ENCODE results near the gene ZNHIT2. TPM values are rescaled to one million over a fixed set of nuclear protein-coding genes. Genes with fewer than 3 reads are reported as not detected.

The ZNHIT2 gene
- total and polyA plus RNA-seq, 2 of the 13 experiments (the other 11 are each of a cell fraction or from before 2014, with no cell fraction given), result 1.1 to 6.5 TPM

- H3K79me2 ChIP-seq (ENCODE audit: insufficient read depth, low read length), result peaks cover 41% of the 10 kb centered on the region
- H3K9me3 ChIP-seq (ENCODE audit: low read length), result no peaks in the 10 kb centered on the region
- ChIA-PET CTCF (ENCODE audit: low intra/inter-chr PET ratio, low total read pairs) (no interaction called here), POLR2A (interaction anchor here (4.7 kb wide), 1 partner anchor 10 kb away, joined by 105 read pairs; the partner anchor contains the start of gene SYVN1)
- no peak overlapping the region for H3K4me3 ChIP-seq (replicated peaks in 1 of 3; ENCODE audit: insufficient read depth in 1 of 3, low read depth in 2 of 3, low read length in 3 of 3)
- peaks cover 29% of the 10 kb centered on the region for H3K4me1 ChIP-seq (ENCODE audit: insufficient read depth, low read length)
- FAIRE-seq (no peak), DNase-seq (ENCODE audit: low spot score) (no peak), ATAC-seq (no peak)
- no peaks in the 10 kb centered on the region for H4K20me1 ChIP-seq (ENCODE audit: insufficient read depth, low read length)
- no peak overlapping the region for H3K9ac ChIP-seq (ENCODE audit: insufficient read depth, low read depth, low read length)
- intact Hi-C loops (cut with micrococcal nuclease; ENCODE audit: unreplicated experiment), result no loop called here
- no peak overlapping the region for H3K27ac ChIP-seq (ENCODE audit: extremely low read length, insufficient read depth, low read length)
- BruUV-seq (replicated peaks), result no TSS peak
- 98% methylated on average over 12 of the region's 12 CpGs for WGBS (ENCODE audit: low lambda C conversion rate)
- peaks cover 37 to 59% of the 10 kb centered on the region in 2 experiments for H3K36me3 ChIP-seq (replicated peaks in 1 of 2; ENCODE audit: control insufficient read depth in 1 of 2, insufficient read depth in 2 of 2, low read length in 2 of 2)
- H3K4me2 ChIP-seq (ENCODE audit: low read depth, low read length), result no peak overlapping the region
- H2AFZ ChIP-seq (ENCODE audit: low read length), result no peak overlapping the region
- in situ Hi-C loops (cut with HindIII; ENCODE audit: extremely low pct_ligation_motif_present, low pct_unique_long_range_greater_than_20kb), result no loop called here
- H3K27me3 ChIP-seq (ENCODE audit: control insufficient read depth in 1 of 2, insufficient read depth in 2 of 2, low read length in 2 of 2), result no peaks in the 10 kb centered on the region; a peak in 1 of 5 replicates
- no peak for TF ChIP-seq ZNF468 (CRISPR knock-in tag; IDR thresholded peaks at IDR 0.05)
- TF ChIP-seq ZNF879 (CRISPR knock-in tag; IDR thresholded peaks at IDR 0.05), result no peak
- no peak for TF ChIP-seq ZNF282 (IDR thresholded peaks at IDR 0.05; ENCODE audit: partially characterized antibody)
- TF ChIP-seq NFKBIZ (CRISPR knock-in tag; IDR thresholded peaks at IDR 0.05), result no peak
- TF ChIP-seq ZBTB7B (CRISPR knock-in tag; IDR thresholded peaks at IDR 0.05), result no peak
- no peak for TF ChIP-seq ZHX1 (CRISPR knock-in tag; IDR thresholded peaks at IDR 0.05; ENCODE audit: low read depth)
- TF ChIP-seq ZNF75D (CRISPR knock-in tag; IDR thresholded peaks at IDR 0.05; ENCODE audit: borderline replicate concordance), result no peak
- no peak for TF ChIP-seq NFE2L2 (IDR thresholded peaks at IDR 0.05; ENCODE audit: low read length)
- no peak for TF ChIP-seq TIGD3 (CRISPR knock-in tag; IDR thresholded peaks at IDR 0.05; ENCODE audit: borderline replicate concordance)
- no peak for TF ChIP-seq ZBTB20 (CRISPR knock-in tag; IDR thresholded peaks at IDR 0.05; ENCODE audit: borderline replicate concordance, low read depth)
- TF ChIP-seq ARNTL (CRISPR knock-in tag; IDR thresholded peaks at IDR 0.05), result no peak
- TF ChIP-seq HDAC2 (CRISPR knock-in tag; IDR thresholded peaks at IDR 0.05), result no peak
- TF ChIP-seq BCLAF1 (IDR thresholded peaks at IDR 0.05), result no peak
- no peak for TF ChIP-seq ZMAT5 (CRISPR knock-in tag; IDR thresholded peaks at IDR 0.05; ENCODE audit: borderline replicate concordance, low read depth)
- TF ChIP-seq ZNF576 (CRISPR knock-in tag; IDR thresholded peaks at IDR 0.05), result no peak
- TF ChIP-seq TBX2 (CRISPR knock-in tag; IDR thresholded peaks at IDR 0.05; ENCODE audit: borderline replicate concordance), result no peak
Measured at GRCh38 chr11:65125197-65126056, 7.9 kb upstream of the ZNHIT2 start.
